Breast epithelium (tissue), 3 donors: Measurements from ENCODE around the gene NOC3L.

ENCODE experiments used
- POLR2AphosphoS5 ChIP-seq, 3 donors: sonication (generic); formaldehyde crosslinking; IDR thresholded peaks; one replicate each; pipeline ENCODE4 v1.6.1; 2017; ENCODE audit warnings: antibody characterized with exemption in 3 of 3
- TF ChIP-seq, protein P1 (sequence below), 3 donors: fragments of 450-650 bp; IDR thresholded peaks; one replicate each; pipeline ENCODE4 v1.5.1; 2016 to 2017; ENCODE audit warnings: antibody characterized with exemption in 3 of 3, mild to moderate bottlenecking in 3 of 3, moderate library complexity in 3 of 3

DNA sequence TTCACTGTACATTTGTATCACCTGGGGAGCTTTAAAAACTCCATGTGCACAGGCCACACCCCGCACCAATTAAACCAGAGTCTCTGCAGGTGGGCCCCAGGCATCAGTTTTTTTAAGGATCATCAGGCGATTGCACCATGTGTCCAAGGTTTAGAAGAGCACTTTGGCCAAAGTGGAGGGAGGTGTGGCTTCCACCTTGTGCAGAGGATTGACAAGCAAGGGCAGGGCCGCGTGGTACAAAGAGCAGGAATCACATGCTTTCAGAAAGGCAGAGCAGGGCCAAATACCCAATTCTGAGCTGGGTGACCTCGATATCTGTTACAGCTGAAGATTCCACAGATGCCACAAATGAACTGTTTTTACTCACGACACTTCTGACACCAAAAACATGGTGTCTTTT is 52.4 kb downstream of the NOC3L start:
- TF ChIP-seq, protein P1, sequence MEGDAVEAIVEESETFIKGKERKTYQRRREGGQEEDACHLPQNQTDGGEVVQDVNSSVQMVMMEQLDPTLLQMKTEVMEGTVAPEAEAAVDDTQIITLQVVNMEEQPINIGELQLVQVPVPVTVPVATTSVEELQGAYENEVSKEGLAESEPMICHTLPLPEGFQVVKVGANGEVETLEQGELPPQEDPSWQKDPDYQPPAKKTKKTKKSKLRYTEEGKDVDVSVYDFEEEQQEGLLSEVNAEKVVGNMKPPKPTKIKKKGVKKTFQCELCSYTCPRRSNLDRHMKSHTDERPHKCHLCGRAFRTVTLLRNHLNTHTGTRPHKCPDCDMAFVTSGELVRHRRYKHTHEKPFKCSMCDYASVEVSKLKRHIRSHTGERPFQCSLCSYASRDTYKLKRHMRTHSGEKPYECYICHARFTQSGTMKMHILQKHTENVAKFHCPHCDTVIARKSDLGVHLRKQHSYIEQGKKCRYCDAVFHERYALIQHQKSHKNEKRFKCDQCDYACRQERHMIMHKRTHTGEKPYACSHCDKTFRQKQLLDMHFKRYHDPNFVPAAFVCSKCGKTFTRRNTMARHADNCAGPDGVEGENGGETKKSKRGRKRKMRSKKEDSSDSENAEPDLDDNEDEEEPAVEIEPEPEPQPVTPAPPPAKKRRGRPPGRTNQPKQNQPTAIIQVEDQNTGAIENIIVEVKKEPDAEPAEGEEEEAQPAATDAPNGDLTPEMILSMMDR (IDR thresholded peaks at IDR 0.05): no peak
- no peak for TF ChIP-seq POLR2AphosphoS5 (IDR thresholded peaks at IDR 0.05)
